ENCODE data around the gene ZNF45.

ZNF45 gene

GRCh38 chr19:43934055-43934984 lies 762 bp downstream of the ZNF45 start:
- no peak for DNase-seq (ENCODE audit: low spot score)
- no peak overlapping the region for H2BK120ac ChIP-seq (ENCODE audit: low read depth, low read length)
- no peak overlapping the region for H3K4ac ChIP-seq (ENCODE audit: low read length)
- H3K4me1 ChIP-seq (ENCODE audit: control insufficient read depth in 2 of 2, insufficient read depth in 1 of 2, low read depth in 1 of 2, low read length in 2 of 2) = peaks cover 1 to 3% of the 10 kb centered on the region in 2 donors
- no peak overlapping the region for H2BK15ac ChIP-seq (ENCODE audit: low read length)
- no peak overlapping the region for H4K91ac ChIP-seq (ENCODE audit: low read depth, low read length, poor library complexity)
- no peaks in the 10 kb centered on the region for H3K79me1 ChIP-seq (ENCODE audit: low read depth, low read length)
- H2BK5ac ChIP-seq (ENCODE audit: low read length) = no peak overlapping the region
- no peak overlapping the region for H3K23ac ChIP-seq (ENCODE audit: low read depth, low read length, poor library complexity)
- H3K9ac ChIP-seq (ENCODE audit: low read depth, low read length, poor library complexity) = peak overlapping the region; percentile 83
- H3K4me3 ChIP-seq (ENCODE audit: low read length in 2 of 2) = peak overlapping the region; percentile 86 to 87
- WGBS, 2 donors (ENCODE audit: extremely low coverage in 2 of 2, insufficient read length in 2 of 2, insufficient replicate concordance in 1 of 2) = no CpG with 5 or more reads among the region's 15 CpGs
- H2AFZ ChIP-seq (ENCODE audit: low read length) = peak overlapping the region; percentile 97
- peak overlapping the region; percentile 4 for H3K18ac ChIP-seq (ENCODE audit: low read length)
- H3K27ac ChIP-seq (replicated peaks; ENCODE audit: low read length) = no peak overlapping the region
- no peaks in the 10 kb centered on the region for H3K27me3 ChIP-seq (ENCODE audit: control insufficient read depth in 3 of 3, insufficient read depth in 3 of 3, low read depth in 1 of 3, low read length in 3 of 3)
- H3K4me2 ChIP-seq (ENCODE audit: insufficient read depth, low read length, poor library complexity, severe bottlenecking) = peak overlapping the region; percentile 63
- H4K8ac ChIP-seq (ENCODE audit: low read depth, low read length) = no peak overlapping the region
- peaks cover 11 to 45% of the 10 kb centered on the region in 2 donors for H3K36me3 ChIP-seq (replicated peaks in 1 of 2; ENCODE audit: control insufficient read depth in 2 of 2, insufficient read depth in 2 of 2, low read length in 2 of 2)
- no peak overlapping the region for H2AK5ac ChIP-seq (ENCODE audit: low read depth, low read length)
- H2BK12ac ChIP-seq (ENCODE audit: low read length) = no peak overlapping the region
- no peak overlapping the region for H3K14ac ChIP-seq (ENCODE audit: low read length)
- peaks cover 0 to 19% of the 10 kb centered on the region in 2 donors for H3K9me3 ChIP-seq (replicated peaks in 1 of 2; ENCODE audit: control insufficient read depth in 2 of 2, insufficient read depth in 1 of 2, low read depth in 1 of 2, low read length in 2 of 2)

DNA sequence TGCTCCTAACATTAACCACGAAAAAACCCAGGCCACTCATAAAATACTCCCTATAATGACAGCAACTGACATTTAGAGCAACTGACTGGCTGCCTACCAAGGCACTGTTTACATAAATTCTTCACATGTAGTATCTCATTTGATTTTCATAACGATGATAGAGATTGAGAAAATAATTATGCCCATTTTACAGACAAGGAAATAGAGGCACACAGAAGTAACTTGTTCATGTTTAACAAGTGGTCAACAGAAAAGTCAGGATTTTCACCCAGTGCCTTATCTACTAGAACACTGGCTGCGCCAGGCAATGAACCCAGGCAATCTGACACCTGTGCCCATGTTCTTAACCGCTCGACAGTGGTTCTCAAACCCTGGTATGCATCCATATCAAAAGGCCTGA lies 6.3 kb downstream of the ZNF45 start:
- H2BK12ac ChIP-seq (ENCODE audit: low read length) = no peak overlapping the region
- no CpG with 5 or more reads among the region's 5 CpGs for WGBS, 2 donors (ENCODE audit: extremely low coverage in 2 of 2, insufficient read length in 2 of 2, insufficient replicate concordance in 1 of 2)

DNA sequence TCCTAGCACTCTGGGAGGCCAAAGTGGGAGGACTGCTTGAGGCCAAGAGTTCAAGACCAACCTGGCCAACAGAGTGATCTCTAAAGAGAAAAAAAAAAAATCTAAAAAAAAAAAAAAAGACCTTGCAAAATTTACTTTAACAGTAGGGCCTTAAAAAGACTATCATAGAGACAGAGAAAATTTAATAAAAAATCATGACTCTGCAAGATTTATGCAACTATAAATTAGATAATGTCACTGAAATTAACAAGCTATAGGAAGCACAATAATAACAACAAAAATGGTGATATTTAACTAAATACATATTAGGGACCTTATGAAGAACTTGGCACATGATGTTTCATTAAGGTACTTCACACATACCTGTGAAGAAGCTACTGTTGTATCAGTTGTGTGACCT lies 11.2 kb downstream of the ZNF45 start:
- no peak overlapping the region for H4K8ac ChIP-seq (ENCODE audit: low read depth, low read length)
- H3K36me3 ChIP-seq (replicated peaks in 1 of 2; ENCODE audit: control insufficient read depth in 2 of 2, insufficient read depth in 2 of 2, low read length in 2 of 2) = peaks cover 32 to 99% of the 10 kb centered on the region in 2 donors
- H2AK5ac ChIP-seq (ENCODE audit: low read depth, low read length) = no peak overlapping the region
- no peak overlapping the region for H3K23ac ChIP-seq (ENCODE audit: low read depth, low read length, poor library complexity)
- no peak overlapping the region for H2AFZ ChIP-seq (ENCODE audit: low read length)
- no peak overlapping the region for H2BK15ac ChIP-seq (ENCODE audit: low read length)
- no peak overlapping the region for H3K4ac ChIP-seq (ENCODE audit: low read length)
- H2BK120ac ChIP-seq (ENCODE audit: low read depth, low read length) = no peak overlapping the region
- peaks cover 5 to 48% of the 10 kb centered on the region in 2 donors for H3K9me3 ChIP-seq (replicated peaks in 1 of 2; ENCODE audit: control insufficient read depth in 2 of 2, insufficient read depth in 1 of 2, low read depth in 1 of 2, low read length in 2 of 2)
- H2BK5ac ChIP-seq (ENCODE audit: low read length) = no peak overlapping the region
- no peaks in the 10 kb centered on the region for H3K4me1 ChIP-seq (ENCODE audit: control insufficient read depth in 2 of 2, insufficient read depth in 1 of 2, low read depth in 1 of 2, low read length in 2 of 2)
- no peaks in the 10 kb centered on the region for H3K27me3 ChIP-seq (ENCODE audit: control insufficient read depth in 3 of 3, insufficient read depth in 3 of 3, low read depth in 1 of 3, low read length in 3 of 3)
- no peak overlapping the region for H3K4me3 ChIP-seq (ENCODE audit: low read length in 2 of 2)
- no peaks in the 10 kb centered on the region for H3K79me1 ChIP-seq (ENCODE audit: low read depth, low read length)
- no peak overlapping the region for H3K27ac ChIP-seq (replicated peaks; ENCODE audit: low read length)
- no peak overlapping the region for H3K4me2 ChIP-seq (ENCODE audit: insufficient read depth, low read length, poor library complexity, severe bottlenecking)
- no peak overlapping the region for H3K14ac ChIP-seq (ENCODE audit: low read length)
- H3K9ac ChIP-seq (ENCODE audit: low read depth, low read length, poor library complexity) = no peak overlapping the region
- DNase-seq (ENCODE audit: low spot score) = no peak
- no peak overlapping the region for H3K18ac ChIP-seq (ENCODE audit: low read length)
- H2BK12ac ChIP-seq (ENCODE audit: low read length) = no peak overlapping the region
- H4K91ac ChIP-seq (ENCODE audit: low read depth, low read length, poor library complexity) = no peak overlapping the region

More for the DNA sequence above, 6.3 kb downstream of the ZNF45 start:
- no peaks in the 10 kb centered on the region for H3K27me3 ChIP-seq (ENCODE audit: control insufficient read depth in 3 of 3, insufficient read depth in 3 of 3, low read depth in 1 of 3, low read length in 3 of 3)
- no peaks in the 10 kb centered on the region for H3K4me1 ChIP-seq (ENCODE audit: control insufficient read depth in 2 of 2, insufficient read depth in 1 of 2, low read depth in 1 of 2, low read length in 2 of 2)
- peaks cover 0 to 36% of the 10 kb centered on the region in 2 donors for H3K9me3 ChIP-seq (replicated peaks in 1 of 2; ENCODE audit: control insufficient read depth in 2 of 2, insufficient read depth in 1 of 2, low read depth in 1 of 2, low read length in 2 of 2)
- no peak overlapping the region for H2BK5ac ChIP-seq (ENCODE audit: low read length)
- H3K18ac ChIP-seq (ENCODE audit: low read length) = no peak overlapping the region
- H3K27ac ChIP-seq (replicated peaks; ENCODE audit: low read length) = no peak overlapping the region
- H3K4me2 ChIP-seq (ENCODE audit: insufficient read depth, low read length, poor library complexity, severe bottlenecking) = no peak overlapping the region
- H3K79me1 ChIP-seq (ENCODE audit: low read depth, low read length) = no peaks in the 10 kb centered on the region
- H3K9ac ChIP-seq (ENCODE audit: low read depth, low read length, poor library complexity) = no peak overlapping the region
- H2BK120ac ChIP-seq (ENCODE audit: low read depth, low read length) = no peak overlapping the region
- no peak for DNase-seq (ENCODE audit: low spot score)
- H3K36me3 ChIP-seq (replicated peaks in 1 of 2; ENCODE audit: control insufficient read depth in 2 of 2, insufficient read depth in 2 of 2, low read length in 2 of 2) = peaks cover 34 to 98% of the 10 kb centered on the region in 2 donors
- H2AFZ ChIP-seq (ENCODE audit: low read length) = no peak overlapping the region
- H3K4ac ChIP-seq (ENCODE audit: low read length) = no peak overlapping the region
- H2AK5ac ChIP-seq (ENCODE audit: low read depth, low read length) = no peak overlapping the region
- no peak overlapping the region for H3K4me3 ChIP-seq (ENCODE audit: low read length in 2 of 2)
- H3K14ac ChIP-seq (ENCODE audit: low read length) = no peak overlapping the region
- H4K91ac ChIP-seq (ENCODE audit: low read depth, low read length, poor library complexity) = no peak overlapping the region
- no peak overlapping the region for H4K8ac ChIP-seq (ENCODE audit: low read depth, low read length)
- H2BK15ac ChIP-seq (ENCODE audit: low read length) = no peak overlapping the region
- H3K23ac ChIP-seq (ENCODE audit: low read depth, low read length, poor library complexity) = no peak overlapping the region

DNA sequence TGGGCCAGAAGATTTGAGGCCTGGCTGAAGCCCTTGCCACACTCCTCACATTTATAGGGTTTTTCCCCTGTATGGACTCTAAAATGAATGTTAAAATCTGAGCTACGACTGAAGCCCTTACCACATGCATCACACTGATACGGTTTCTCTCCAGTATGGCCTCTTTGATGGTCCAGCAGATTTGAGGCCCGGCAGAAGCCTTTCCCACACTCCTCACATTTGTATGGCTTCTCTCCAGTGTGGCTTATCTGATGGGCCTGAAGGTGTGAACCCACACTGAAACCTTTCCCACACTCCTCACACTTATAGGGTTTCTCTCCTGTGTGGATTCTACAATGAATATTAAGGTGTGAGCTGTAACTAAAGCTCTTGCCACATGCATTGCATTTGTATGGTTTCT lies 21.0 kb downstream of the ZNF45 start:
- no CpG with 5 or more reads among the region's 3 CpGs for whole genome bisulfite sequencing, 2 donors (ENCODE audit: extremely low coverage in 2 of 2, insufficient read length in 2 of 2, insufficient replicate concordance in 1 of 2)
- no peaks in the 10 kb centered on the region for H3K4me1 ChIP-seq (ENCODE audit: control insufficient read depth in 2 of 2, insufficient read depth in 1 of 2, low read depth in 1 of 2, low read length in 2 of 2)
- H2BK15ac ChIP-seq (ENCODE audit: low read length) = no peak overlapping the region
- H3K4me2 ChIP-seq (ENCODE audit: insufficient read depth, low read length, poor library complexity, severe bottlenecking) = no peak overlapping the region
- peaks cover 41 to 78% of the 10 kb centered on the region in 2 donors for H3K36me3 ChIP-seq (replicated peaks in 1 of 2; ENCODE audit: control insufficient read depth in 2 of 2, insufficient read depth in 2 of 2, low read length in 2 of 2)
- H2BK12ac ChIP-seq (ENCODE audit: low read length) = no peak overlapping the region
- H2AFZ ChIP-seq (ENCODE audit: low read length) = no peak overlapping the region
- H3K27me3 ChIP-seq (ENCODE audit: control insufficient read depth in 3 of 3, insufficient read depth in 3 of 3, low read depth in 1 of 3, low read length in 3 of 3) = peaks cover 0 to 2% (median 0%) of the 10 kb centered on the region in 3 experiments
- DNase-seq (ENCODE audit: low spot score) = no peak
- no peak overlapping the region for H3K4me3 ChIP-seq (ENCODE audit: low read length in 2 of 2)
- H4K8ac ChIP-seq (ENCODE audit: low read depth, low read length) = no peak overlapping the region
- no peak overlapping the region for H3K14ac ChIP-seq (ENCODE audit: low read length)
- H3K9ac ChIP-seq (ENCODE audit: low read depth, low read length, poor library complexity) = no peak overlapping the region
- no peak overlapping the region for H3K18ac ChIP-seq (ENCODE audit: low read length)
- no peak overlapping the region for H3K27ac ChIP-seq (replicated peaks; ENCODE audit: low read length)
- peaks cover 37 to 99% of the 10 kb centered on the region in 2 donors for H3K9me3 ChIP-seq (replicated peaks in 1 of 2; ENCODE audit: control insufficient read depth in 2 of 2, insufficient read depth in 1 of 2, low read depth in 1 of 2, low read length in 2 of 2)
- H4K91ac ChIP-seq (ENCODE audit: low read depth, low read length, poor library complexity) = no peak overlapping the region
- no peak overlapping the region for H3K23ac ChIP-seq (ENCODE audit: low read depth, low read length, poor library complexity)
- H3K4ac ChIP-seq (ENCODE audit: low read length) = no peak overlapping the region
- no peak overlapping the region for H2BK5ac ChIP-seq (ENCODE audit: low read length)
- no peak overlapping the region for H2BK120ac ChIP-seq (ENCODE audit: low read depth, low read length)
- no peak overlapping the region for H2AK5ac ChIP-seq (ENCODE audit: low read depth, low read length)
- H3K79me1 ChIP-seq (ENCODE audit: low read depth, low read length) = no peaks in the 10 kb centered on the region
